NCI-H146 treated with DMSO at 0.1 percent for 48 hours (cell line): ENCODE measurements around the gene KRTAP12-2.
A peak's percentile ranks its signal among the peaks of the same experiment; 100 is the strongest.
"Not testable (repeated sequence)": the region's sequence is repeated elsewhere in the genome, so short reads cannot be mapped to it uniquely, and the experiment has no call there.

ENCODE experiments used
- DNase-seq: peaks from one replicate; lab custom pipeline; 2025; ENCODE audit not compliant: unreplicated experiment; lab: John Stamatoyannopoulos, UW

The KRTAP12-2 gene

DNA sequence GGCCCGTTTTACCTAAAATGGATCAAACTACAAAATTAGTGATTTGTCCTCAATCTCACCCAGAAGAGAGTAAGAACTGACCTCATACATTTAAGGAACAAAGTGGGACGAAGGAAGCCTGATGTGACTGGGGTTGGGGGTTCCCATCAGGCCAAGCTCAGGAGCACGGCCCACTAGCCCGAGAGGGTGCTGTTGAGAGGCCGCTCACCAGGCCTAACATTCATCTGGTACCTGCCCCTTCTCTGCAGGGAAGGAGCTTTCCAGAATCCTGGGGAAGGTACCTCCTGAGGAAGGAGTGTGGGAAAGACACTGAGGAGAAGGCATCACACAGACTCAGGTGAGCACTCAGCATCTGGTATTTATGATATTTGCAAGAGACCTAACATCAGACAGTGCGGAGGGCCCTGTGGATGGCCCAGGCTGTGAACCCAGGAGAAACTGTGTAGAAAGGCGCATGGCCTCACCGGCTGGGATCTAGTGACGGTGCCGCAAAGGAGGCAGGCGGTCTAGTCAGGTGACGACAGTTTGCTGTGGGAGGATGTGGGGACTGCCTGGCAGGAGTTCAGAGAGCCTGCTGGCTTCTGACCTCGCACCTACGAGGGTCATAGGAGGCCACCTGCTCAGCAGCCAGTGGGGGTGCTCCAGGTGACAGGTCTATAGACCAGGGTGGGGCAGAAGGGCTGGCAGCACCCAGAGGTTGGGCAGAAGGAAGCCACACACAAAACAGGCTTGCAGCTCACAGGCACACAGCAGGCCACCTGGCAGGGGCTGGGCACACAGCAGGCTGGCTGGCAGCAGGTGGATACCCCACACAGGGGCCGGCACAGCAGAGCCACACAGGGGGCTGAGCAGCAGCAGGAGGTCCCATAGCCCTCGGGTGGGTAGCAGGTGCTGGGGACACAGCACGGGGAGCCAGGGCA is 12.8 kb downstream of the KRTAP12-2 start:
- peak; percentile 23 for DNase-seq

- no peak for DNase-seq
Measured at GRCh38 chr21:44653123-44653522, 13.6 kb downstream of the KRTAP12-2 start.

DNA sequence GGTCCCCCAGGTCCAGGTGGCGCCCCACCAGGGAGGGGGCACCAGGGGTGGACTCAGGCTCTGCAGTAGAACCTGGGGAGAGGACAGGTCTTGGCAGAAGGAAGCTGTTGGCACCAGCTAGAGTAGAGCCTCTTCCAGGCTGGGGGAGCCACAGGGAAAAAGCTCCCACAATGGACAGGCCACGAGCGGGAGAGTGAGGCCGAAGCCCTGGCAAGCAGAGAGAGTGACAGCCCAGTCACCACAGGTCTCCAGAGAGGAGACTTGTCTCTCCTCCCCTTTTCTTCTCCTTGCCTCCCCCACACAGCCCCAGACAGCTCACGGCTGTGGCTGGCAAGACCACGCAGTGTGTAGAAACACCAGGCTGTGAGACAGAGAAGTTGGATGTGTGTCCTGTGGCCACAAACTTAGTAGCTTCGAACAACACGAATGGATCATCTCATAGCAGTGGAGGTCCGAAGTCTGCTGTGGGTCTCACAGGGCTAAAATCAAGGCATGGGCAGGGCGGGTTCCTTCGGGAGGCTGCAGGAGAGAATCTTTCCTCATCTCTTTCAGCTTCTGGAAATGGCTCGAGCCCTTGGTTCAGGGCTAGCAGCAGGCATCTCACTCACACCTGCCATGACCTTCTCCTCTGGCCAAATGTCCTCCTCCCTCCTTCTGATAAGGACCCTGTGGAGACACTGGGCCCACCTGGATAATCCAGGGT is 15.6 kb downstream of the KRTAP12-2 start:
- no peak for DNase-seq

DNA sequence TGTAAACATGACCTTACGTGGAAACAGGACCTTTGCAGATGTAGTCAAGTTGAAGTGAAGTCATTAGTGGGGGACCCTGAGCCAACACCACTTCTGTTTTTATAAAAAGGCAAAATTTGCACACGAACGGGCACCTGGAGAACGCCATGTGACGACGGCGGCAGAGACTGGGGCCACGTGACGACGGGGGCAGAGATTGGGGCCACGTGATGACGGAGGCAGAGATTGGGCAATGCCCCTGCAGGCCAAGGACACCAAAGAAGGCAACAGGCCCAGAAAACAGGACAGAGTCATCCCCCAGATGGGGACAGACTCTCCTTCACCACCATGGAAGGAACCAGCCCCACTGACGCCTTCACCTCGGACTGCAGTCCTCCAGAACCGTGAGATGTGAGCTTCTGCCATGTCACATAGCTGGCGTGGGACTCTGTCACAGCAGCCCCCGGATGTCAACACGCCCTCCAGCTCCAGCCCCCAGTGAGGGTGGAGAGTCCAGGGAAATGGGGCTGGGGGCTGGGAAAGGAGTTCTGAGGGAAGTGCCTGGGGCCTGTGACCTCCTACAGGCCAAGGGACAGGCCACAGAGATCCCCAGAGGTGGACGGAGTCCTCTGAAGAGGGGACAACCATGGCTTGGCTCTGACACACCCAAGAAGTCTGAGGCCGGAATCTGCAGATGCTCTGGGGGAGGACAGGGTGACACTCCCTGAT is 16.3 kb downstream of the KRTAP12-2 start:
- DNase-seq: no peak

- no peak for DNase-seq
Measured at GRCh38 chr21:44649521-44650100, 17.1 kb downstream of the KRTAP12-2 start.

GRCh38 chr21:44648557-44649311 is 18.0 kb downstream of the KRTAP12-2 start:
- DNase-seq: no peak

DNA sequence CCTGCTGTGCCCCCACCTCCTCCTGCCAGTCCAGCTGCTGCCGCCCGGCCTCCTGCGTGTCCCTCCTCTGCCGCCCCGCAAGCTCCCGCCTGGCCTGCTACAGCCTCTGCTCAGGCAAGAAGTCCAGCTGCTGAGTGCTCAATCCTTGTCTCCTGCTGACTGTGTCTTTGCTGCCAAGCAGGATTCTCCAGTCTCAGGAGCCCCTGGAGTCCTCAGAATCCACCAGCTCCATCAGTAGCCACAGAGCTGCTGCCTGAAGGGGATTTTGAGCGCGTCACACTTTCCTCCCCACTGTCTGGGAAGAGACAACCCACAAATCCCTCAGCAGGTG is 19.5 kb downstream of the KRTAP12-2 start:
- DNase-seq: no peak

DNA sequence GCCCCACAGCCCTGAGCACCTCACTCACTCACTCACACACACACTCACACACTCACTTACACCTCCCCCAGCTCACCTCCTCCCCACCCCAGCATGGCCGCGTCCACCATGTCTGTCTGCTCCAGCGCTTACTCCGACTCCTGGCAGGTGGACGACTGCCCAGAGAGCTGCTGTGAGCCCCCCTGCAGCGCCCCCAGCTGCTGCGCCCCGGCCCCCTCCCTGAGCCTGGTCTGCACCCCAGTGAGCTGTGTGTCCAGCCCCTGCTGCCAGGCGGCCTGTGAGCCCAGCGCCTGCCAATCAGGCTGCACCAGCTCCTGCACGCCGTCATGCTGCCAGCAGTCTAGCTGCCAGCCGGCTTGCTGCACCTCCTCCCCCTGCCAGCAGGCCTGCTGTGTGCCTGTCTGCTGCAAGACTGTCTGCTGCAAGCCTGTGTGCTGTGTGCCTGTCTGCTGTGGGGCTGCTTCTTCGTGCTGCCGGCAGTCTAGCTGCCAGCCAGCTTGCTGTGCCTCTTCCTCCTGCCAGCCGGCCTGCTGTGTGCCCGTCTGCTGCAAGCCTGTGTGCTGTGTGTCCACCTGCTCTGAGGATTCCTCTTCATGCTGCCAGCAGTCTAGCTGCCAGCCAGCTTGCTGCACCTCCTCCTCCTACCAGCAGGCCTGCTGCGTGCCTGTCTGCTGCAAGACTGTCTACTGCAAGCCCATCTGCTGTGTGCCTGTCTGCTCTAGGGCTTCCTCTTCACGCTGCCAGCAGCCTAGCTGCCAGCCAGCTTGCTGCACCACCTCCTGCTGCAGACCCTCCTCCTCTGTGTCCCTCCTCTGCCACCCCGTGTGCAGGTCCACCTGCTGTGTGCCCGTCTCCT is 20.1 kb downstream of the KRTAP12-2 start, which contains the start of gene KRTAP10-11:
KRTAP10-11 (plus strand) TSS at position 49 of the 856 bp plus-strand sequence; CDS start at position 94, 45 bp downstream.
- peak; percentile 41 for DNase-seq

GRCh38 chr21:44644878-44645277 is 21.8 kb downstream of the KRTAP12-2 start:
- no peak for DNase-seq

DNA sequence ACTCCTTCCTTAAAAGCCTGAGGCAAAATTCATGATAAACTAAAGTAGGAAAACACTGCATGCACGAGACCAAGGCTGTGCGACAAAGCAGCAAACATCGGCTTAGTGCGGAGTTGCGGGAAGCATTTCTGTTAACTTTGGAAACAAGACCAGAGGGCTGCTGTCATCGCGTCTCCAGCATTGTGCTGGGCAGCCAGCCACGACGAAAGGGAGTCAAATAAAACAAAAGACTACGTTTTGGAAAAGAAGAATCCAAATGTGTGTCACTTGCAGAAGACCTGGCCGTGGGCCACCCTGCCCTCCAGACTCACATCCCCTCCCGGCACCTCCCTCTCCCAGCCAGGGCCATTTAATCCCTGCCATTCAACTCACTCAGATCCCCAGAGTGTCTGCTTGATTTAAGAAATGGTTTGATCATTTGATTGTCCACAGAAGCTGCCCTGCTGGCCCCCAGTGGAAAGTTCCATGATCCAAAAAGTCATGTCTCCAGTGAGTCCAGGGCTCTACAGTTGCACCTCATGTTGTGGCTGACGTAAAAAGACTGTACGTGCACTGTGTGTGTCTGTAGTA is 22.9 kb downstream of the KRTAP12-2 start:
- DNase-seq: no peak

DNA sequence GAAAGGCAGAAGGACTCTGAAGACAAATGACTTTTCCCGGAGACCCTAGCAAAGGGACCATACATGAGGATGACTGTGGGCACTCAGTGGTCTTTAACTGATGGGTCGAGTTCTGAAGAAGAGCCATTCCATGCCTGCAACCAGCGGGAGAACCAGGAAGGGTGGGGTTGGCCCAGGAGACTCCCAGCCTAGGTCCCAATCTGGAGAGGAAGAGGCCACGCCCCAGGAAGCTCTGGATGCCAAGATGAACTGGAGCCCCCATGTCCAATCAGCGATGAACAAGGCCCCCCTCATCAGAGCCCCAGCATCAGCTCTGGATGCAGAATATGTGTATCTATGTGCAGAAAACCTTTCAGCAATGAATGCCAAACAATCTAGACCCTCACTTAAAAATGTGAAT is 26.0 kb downstream of the KRTAP12-2 start:
- DNase-seq: no peak

DNA sequence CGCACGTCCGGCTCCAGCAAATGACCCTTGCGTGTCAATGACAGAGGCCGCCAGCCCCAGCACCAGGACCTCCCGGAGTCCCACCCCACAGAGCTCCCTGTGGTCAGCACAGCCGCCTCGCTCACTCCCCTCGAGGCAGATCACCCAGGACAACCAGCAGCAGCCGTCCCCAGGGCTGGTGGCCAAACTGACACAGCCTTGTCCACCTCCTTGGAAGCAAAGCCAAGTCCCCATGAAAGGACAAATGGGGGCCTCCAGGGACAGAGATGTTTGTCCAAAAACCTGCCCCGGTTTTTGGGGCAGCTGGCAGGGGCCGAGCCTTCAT is 27.4 kb downstream of the KRTAP12-2 start:
- DNase-seq: no peak

GRCh38 chr21:44638506-44639330 is 28.0 kb downstream of the KRTAP12-2 start:
- DNase-seq: not testable (repeated sequence)

- not testable (repeated sequence) for DNase-seq
Measured at GRCh38 chr21:44637851-44638348, 28.8 kb downstream of the KRTAP12-2 start.

DNA sequence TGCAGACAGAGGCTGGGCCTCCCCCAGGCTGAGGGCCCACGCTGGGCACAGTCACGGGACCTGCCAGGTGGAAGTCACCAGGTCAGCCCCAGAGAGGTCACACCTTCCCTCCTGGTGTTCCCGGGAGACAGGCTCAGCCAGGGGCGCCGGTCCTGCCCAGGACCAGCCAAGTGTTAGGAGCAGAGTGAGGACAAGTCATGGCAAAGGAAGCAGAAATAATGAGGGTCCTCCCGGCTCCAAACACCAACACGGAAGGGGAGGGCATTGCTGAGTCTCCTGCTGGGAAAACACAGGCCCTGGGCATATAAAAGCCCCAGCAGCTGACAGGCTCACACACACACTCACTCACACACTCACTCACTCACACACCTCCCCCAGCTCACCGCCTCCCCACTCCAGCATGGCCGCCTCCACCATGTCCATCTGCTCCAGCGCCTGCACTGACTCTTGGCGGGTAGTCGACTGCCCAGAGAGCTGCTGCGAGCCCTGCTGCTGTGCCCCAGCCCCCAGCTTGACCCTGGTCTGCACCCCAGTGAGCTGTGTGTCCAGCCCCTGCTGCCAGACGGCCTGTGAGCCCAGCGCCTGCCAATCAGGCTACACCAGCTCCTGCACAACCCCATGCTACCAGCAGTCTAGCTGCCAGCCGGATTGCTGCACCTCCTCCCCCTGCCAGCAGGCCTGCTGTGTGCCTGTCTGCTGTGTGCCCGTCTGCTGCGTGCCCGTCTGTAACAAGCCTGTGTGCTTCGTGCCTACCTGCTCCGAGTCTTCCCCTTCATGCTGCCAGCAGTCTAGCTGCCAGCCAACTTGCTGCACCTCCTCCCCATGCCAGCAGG is 29.5 kb downstream of the KRTAP12-2 start, which contains the start of gene KRTAP10-10:
KRTAP10-10 (plus strand) TSS at position 339 of the 833 bp plus-strand sequence; CDS start at position 401, 62 bp downstream.
- peak; percentile 18 for DNase-seq

- no peak for DNase-seq
Measured at GRCh38 chr21:44636209-44637017, 30.3 kb downstream of the KRTAP12-2 start.
